GM19328 (cell line): ENCODE data around the gene TTC8.
"Not testable (repeated sequence)": the region's sequence is repeated elsewhere in the genome, so short reads cannot be mapped to it uniquely, and the experiment has no call there.

Source experiments
- ATAC-seq: cut with Tn5 transposase; IDR thresholded peaks from one replicate; pipeline ENCODE4 v1.9.1; 2021; ENCODE audit warnings: mild to moderate bottlenecking, moderate library complexity; ENCODE audit not compliant: unreplicated experiment

Gene TTC8

DNA sequence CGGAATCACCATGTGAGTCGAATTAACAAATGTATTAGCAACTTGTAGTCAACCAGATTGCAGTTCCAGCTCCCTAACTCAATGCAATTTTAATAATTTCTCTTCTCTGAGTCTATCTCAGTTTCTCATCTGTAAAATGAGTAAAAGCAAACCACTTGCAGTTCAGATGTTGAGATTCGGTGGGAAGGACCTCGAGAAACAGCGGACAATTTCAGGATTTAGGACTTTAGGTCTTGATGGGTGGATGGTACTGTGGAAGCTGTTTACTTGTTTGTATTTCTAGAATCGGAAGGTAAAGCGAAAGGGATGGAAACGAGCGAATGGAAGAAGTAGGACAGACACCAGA, 510 bp upstream of the TTC8 start:
- peak; percentile 4 for ATAC-seq

DNA sequence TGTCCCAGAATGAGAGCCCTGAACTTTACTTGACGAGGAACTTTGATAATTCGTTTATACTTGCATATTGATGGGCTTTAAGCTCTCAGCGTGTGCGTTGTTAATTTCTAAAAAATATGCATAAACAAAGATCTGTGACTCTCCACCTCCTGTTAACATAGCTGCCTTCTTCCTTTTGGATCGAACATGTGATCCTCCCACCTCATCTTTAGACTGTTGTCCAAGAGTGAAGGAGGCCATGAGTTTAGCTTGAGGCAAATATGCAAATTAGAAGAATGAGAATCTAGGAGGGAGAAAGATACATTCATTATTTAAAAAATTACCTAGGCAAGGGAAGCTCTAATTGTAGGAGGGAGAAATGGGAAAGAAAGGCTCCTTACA, 617 bp downstream of the TTC8 start:
- ATAC-seq, result no peak

DNA sequence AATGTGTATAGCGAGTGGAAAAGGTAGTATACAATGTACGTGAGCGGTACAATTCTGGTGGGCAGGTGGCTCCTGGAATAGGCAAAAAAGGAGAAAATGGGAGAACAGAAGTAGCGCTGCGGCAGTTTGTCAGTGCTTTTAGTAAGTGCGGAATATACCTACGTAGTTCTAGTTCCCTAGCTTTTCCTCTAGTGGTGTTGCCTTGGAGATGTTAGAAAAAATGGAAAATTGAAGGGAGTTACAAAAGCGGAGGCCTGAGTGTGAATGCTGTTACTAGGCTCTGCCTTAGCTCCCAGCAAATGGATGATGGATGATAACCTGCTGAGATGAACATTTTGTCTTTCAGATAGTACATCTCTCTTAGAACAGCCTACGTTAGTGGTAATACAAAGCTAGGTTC, 1.1 kb downstream of the TTC8 start:
- no peak for ATAC-seq

DNA sequence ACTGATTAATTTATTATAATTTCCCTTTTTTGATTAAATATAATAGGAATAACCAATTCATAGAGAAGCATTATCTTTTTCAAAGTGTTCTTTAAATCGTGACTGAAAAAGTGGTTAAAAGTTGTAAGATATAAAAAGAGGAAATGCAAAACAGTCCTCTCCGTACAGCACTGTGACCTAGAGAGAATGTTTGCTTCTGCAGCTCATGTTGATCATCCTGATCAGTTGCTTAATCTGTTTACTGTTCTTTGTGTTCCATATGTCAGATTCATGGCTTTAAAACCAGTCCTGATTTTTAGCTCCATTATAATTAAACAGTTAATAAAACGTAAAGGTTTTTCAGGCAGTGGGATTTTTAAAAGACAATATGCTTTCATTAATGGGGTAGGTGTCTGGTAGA, 4.7 kb downstream of the TTC8 start:
- no peak for ATAC-seq

DNA sequence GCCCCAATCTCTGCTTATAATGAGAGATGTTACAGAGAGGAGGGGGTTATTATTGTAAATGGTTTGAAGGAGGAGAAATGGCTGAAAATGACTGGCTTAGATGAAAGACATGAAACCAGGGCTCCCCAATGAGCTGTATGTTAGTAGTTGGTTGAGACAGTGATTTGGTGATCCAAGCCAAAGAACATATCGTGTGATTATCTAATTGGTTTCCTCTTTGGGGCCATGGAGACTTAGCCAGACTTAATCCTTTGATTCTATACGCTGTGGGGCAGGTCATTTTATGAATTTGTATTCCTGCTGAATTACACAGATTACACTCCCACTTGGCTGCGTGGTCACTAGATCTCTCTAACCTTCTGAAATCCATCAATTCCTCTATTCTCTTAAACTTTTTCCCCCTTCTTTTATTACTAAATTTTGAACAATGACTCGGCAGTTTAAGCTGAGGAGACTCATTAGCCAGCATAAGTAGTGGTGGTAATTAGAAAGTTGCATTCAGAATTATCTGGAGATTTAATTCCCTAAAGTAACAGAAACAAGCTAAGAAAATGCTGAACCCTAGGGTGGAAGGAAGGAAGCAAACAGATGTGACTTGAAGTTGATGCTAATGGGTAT, 5.3 kb downstream of the TTC8 start:
- ATAC-seq, result no peak

DNA sequence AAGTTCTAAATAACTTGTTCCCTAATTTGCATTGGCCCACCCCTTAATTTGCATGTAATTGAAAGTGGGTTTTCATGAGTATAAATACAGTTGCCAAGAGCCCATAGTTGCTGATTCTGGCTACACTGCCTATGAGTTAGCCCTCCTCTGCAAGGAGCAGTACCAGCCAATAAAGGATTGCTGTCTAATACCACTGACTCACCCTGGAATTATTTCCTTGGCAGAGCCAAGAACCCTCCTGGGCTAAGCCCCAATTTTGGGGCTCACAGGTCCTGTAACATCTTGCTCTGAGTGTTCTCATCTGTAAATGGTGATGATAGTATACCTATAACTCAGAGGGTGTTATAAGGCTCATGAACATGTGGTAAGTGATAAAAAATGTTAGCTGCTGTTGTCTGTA, 6.8 kb downstream of the TTC8 start:
- ATAC-seq, result no peak

DNA sequence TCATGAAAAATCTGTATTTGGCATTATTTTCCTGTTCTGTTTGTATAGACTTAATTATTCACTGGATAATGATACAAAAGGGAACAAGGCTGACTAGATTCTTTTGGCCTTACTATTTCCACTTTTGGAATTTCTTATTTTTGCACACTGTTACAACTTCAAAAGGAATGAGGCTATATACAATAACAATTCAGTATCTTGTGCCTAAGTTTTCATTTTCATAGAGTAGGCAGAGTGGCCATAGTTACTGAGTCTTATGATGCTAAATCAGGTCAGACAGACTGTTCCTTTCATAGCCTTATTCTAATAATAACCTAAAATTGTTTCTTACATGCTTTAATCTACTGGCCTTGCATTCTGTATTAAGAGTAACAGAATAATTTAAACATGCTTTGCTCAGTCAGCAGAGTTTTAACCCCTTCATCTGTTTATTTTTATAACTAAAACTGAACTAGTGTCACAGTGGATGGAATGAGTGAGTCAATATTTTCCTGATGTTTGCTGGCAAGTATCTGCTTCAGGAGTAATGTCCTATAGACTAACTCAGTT, 10.5 kb downstream of the TTC8 start:
- ATAC-seq, result no peak

DNA sequence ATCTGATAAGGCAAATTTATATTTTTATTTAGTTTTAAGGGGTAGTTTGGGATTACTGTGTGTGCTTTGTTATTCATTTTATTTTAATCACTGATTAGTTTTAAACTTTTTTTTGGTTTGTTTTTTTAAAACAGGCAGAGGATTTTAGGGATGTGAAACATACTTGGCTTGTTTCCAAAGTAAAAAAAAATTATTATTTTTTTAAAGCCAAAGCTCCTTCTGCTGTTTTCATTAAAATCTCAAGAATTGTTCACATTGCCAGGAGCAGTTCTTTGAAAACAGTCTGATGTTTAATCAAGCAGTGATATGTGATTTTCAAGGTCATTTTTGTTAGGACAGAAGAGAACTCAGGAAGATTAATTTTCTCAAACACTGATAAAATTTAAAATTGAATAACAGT, 11.2 kb downstream of the TTC8 start:
- no peak for ATAC-seq

DNA sequence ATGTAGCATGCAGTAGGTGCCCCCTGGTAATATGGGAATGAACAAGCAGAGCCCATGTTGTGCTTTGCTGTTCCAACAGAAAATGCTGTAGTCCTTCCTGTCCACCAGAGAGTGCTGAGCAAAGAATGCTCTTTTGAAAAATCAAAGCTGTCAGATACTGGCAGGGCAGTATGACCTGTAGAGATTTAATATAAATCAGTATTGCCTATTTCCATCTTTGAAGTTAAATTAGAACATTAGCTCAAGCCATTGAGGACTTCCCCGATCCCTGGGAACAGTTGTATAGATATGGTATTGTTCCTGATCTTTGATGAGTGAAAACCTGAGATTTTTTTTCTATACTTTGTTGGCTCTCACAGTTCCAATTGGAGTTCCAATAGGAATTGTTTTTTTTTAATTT, 13.0 kb downstream of the TTC8 start:
- ATAC-seq, result no peak

DNA sequence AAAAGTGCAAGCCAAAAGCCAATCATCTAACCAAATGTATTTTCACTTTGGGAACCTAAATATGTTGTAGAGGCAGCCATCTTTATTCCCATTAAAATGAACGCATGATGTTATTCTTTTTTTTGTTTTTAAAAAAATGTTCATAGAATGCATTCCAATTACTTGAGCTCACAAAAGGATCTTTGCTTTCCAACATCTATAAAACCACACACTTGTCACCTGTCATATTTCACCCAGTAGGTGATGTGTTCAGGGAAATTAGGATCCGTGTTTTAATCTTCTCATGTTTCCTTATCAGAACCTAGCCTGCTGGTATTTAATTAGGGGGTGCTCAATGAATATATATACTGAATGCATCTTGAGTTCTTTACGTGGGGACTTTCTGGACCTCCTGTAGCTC, 13.6 kb downstream of the TTC8 start:
- no peak for ATAC-seq

DNA sequence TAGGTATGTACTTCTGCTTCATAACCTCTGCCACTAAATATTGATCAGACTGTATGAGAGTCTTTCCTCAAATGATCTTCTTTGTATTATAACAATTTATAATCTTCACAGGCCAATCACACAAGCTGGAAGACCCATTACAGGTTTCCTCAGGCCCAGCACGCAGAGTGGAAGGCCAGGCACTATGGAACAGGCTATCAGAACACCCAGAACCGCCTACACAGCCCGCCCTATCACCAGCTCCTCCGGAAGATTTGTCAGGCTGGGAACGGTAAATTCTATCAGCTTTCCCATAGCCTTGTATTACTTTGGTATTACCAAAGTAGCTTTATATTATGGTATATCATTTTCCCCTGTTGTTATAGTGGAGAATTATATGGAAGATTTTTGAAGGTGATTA, 16.5 kb downstream of the TTC8 start:
- ATAC-seq, result no peak

DNA sequence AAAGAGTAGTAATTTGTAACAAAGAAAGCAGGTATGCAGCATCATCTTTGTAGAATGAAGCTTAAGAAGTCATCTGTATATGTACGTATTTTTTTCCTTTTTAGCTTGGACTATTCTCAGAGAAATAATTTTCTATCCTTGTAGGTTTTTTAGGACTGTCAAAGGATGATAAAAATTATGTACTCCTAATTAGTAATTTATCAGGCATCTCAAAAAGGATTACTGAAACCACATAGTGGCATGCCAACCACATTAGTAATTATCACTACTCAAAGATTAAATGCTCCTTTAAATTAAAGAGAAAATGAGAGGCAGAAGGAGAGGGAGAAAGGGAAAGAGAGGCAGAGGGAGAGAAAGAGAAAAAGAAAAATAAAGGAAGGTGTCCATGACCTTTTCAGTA, 17.3 kb downstream of the TTC8 start:
- no peak for ATAC-seq

DNA sequence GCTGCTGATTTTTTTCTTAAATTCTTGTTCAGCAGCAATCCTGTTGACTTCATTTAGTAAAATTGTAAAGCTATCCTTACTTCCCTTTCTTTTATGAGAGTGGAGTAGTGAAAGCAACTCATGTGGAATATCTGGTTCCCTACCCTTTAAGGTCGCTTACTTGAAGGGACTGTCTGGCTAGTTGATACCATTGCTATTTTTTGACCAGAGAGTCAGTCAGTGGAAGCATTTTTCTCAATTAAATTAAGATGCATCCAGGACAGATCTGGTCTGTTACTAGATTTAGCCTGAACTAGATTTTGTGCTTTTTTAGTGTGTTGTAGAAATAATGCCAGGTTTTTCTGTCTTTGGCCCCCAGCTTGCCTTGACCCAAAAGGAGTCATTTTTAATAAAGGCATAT, 18.0 kb downstream of the TTC8 start:
- no peak for ATAC-seq

DNA sequence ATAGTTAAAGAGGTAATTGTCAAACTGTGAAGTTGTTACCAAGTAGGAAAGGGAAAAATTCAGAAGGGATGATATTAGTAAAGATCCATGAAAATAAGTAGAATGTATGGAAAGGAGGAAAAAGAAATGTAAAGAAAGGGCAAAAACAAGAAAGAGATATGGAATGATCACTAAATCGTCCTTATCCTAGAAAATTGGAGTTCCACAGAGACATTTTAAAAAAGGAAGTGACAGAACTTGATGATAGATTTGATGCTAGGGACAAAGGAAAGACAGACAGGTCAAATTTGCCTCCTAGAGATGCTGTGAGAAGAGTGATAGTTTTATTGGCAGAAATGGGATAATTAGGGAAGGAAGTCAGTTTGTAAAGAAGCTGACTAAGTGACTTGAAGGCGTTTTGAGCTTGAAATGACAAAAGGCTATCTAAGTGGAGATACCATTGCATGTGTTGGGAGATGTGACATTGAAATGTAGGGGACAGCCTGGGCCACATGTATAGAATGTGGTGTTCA, 20.6 kb downstream of the TTC8 start:
- no peak for ATAC-seq

DNA sequence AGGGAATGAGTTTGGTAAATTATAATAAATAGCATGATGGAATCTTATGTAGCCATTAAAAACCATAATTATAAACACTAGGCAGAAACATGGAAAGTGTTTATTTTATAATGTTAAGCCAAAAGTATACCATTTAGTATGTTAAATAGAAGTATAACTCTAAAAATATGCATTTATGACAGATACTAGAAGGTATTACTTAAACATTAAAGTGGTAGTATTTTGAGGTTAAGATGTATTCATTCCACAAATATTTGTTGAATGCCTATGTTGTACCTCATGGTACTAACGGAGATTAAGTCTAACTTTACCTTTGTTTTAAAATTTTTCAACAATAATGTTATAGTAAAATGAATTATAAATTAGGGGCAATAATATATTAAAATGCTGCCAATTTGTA, 24.1 kb downstream of the TTC8 start:
- no peak for ATAC-seq

DNA sequence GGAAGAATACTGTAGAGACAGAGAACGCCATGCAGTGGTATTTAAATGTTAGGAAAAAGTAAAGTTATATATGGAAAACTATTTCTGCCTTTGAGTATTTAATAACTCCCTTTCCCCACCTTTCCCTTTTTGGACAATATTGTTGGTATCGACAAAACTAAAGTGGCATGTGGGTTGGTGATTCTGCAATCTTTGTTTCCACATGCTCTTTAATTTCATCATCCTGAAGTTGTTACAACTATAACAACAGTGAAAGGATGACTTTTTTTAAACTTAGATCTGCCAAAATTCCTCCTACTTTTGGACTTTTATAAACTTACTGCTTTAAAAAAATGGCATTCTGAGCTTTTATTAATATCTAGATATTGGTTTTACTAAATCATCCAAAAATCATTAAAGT, 25.3 kb downstream of the TTC8 start:
- no peak for ATAC-seq

DNA sequence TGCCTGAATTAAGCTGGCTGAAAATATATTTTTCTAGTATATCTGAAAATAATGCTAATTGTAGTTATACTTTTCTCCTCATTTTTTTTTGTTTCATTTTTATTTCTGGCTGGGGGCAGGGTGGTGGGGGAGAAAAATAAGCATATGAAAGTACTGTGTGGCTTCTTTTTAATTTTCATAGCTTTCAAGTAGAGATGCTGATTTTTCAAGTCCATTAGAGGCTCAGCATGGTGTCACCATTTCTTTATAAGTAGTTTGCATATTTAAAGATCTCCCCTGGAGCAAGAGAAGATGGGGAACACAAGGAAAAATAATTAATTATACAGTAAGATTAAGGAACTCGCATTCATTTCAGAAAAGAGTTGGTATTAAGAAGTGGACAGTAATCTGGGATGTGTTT, 27.1 kb downstream of the TTC8 start:
- no peak for ATAC-seq

DNA sequence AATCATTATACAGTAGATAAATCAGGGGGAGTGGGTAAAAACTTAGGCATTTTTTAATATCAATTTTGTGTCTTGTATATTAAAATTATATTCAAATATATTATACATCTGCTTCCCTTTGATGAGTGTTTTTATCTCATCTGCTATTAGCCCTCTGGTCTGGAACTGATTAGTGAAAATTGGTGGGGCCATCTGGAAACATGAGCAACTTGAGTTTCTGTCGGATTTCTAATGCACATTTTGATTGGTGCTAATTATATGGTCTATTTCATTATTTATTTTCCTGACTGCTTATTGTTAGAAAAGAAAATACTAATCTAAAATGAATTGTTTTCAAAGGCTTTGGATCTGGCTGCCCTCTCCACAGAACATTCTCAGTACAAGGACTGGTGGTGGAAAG, 28.2 kb downstream of the TTC8 start:
- no peak for ATAC-seq

DNA sequence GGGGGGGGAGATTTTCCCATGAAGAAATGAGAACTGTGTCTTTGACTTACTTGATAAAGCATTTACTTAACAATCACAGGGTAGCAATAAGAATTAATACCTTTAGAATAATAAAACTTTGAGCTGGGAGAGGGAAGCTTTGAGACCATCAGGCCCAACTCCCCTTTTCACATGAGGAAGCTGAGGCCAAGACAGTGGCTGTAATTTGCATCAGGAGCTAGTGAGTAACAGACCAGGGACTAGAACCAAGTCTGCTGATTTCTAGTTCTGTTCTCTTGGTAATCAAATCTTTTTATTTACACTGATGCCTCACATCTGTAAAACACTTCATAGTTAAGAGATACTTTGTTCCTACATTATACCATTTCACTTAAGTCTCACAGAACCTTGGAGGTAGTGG, 28.7 kb downstream of the TTC8 start:
- ATAC-seq, result no peak

DNA sequence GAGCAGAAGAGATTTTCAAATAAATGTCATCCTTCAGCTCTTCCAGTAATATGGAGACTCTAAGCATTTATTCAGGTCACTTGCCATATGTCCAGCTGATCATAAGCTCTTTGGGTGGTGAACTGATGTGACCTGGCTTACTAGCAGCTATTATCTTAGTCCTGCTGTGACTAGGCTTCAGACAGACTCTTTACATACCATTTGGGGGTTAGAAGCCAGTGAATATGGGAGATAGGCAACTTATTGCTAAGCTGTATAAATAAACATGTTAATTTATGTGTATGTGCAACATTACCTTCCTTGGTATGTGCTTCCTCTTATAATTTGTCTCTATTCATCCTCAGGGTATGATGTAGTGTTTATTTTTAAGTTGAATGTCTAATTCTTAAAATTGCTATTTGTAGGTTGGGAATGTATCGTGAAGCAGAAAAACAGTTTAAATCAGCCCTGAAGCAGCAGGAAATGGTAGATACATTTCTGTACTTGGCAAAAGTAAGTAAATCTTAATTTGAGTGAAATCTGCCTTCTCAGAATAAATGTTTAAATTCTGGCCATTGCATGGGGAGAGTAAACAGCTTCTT, 32.4 kb downstream of the TTC8 start:
- ATAC-seq, result no peak

DNA sequence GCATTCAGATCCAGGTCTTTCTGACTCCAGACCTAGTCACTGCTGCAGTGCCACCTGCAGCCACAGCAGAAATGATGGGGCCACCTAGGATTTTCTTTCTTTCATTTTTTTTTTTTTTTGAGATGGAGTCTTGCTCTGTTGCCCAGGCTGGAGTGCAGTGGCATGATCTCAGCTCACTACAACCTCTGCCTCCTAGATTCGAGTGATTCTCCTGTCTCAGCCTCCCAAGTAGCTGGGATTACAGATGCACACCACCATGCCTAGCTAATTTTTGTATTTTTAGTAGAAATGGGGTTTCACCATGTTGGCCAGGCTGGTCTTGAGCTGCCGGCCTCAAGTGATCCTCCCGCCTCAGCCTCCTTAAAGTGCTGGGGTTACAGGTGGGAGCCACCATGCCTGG, 33.4 kb downstream of the TTC8 start:
- ATAC-seq, result not testable (repeated sequence)

DNA sequence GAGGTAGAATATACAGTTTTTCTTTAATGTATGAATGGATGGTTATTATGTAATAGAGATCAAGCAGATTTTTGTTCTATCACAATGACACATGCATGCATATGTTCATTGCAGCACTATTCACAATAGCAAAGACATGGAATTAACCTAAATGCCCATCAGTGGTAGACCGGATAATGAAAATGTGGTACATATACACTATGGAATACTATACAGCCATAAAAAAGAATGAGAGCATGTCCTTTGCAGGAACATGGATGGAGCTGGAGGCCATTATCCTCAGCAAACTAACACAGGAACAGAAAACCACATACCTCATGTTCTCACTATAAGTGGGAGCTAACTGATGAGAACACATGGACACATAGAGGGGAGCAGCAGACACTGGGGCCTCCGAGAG, 34.7 kb downstream of the TTC8 start:
- ATAC-seq, result not testable (repeated sequence)

DNA sequence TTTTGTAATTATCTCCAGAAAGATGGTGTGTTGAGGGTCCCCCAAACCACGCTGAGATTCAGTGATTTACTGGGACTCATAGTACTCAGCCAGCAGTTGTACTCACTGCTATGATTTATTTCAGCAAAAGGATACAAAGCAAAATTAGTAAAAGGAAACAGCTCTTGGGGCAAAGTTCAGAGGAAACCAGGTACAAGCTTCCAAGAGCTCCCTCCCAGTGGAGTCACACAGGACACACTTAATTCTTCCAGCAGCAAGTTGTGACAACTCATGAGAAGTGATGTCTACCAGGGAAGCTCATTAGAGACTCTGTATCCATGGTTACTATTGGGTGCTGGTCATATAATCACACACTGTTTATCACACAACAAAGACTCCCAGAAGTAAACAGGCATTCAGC, 38.7 kb downstream of the TTC8 start:
- ATAC-seq, result no peak
